Prostate gland (tissue), 2 donors: ENCODE measurements around the gene N4BP2L1. TPM values are rescaled to one million over a fixed set of nuclear protein-coding genes. Genes with fewer than 3 reads are reported as not detected.

Source experiments
- DNase-seq: peaks from one replicate; pipeline ENCODE4 v3.0.0-alpha.2; 2019; ENCODE audit warnings: low spot score
- H3K27ac ChIP-seq, 2 donors: fragments of 200-600 bp; sonication (generic); 2 replicates each; pipeline ENCODE4 v1.5.1; 2017 to 2019
- H3K27me3 ChIP-seq: fragments of 200-600 bp; sonication (generic); replicated peaks from 2 replicates; pipeline ENCODE4 v1.5.1; 2019; ENCODE audit not compliant: insufficient read depth
- H3K36me3 ChIP-seq, 2 donors: fragments of 200-600 bp; sonication (generic); 1 replicate in 1 of 2; 2 replicates in 1 of 2; pipeline versions ENCODE4 v1.5.1 to v1.8.1; 2017 to 2019
- H3K4me1 ChIP-seq: fragments of 200-600 bp; sonication (generic); replicated peaks from 2 replicates; pipeline ENCODE4 v1.5.1; 2019
- H3K4me3 ChIP-seq, 2 donors: fragments of 200-600 bp; sonication (generic); 2 replicates each; pipeline ENCODE4 v1.5.1; 2017 to 2019
- H3K9me3 ChIP-seq: fragments of 200-600 bp; sonication (generic); 2 replicates; pipeline ENCODE4 v1.5.1; 2017
- CTCF ChIP-seq, 4 experiments: fragments of 200-600 bp in 2 of 4; fragments of 450-650 bp in 2 of 4; sonication (generic) in 2 of 4; IDR thresholded peaks; 1 replicate in 3 of 4; 2 replicates in 1 of 4; pipeline ENCODE4 v1.5.1; 2016 to 2019; ENCODE audit warnings: antibody characterized with exemption in 4 of 4, mild to moderate bottlenecking in 2 of 4, moderate library complexity in 2 of 4
- POLR2A ChIP-seq: fragments of 450-650 bp; IDR thresholded peaks from one replicate; pipeline ENCODE4 v1.6.1; 2016; ENCODE audit warnings: antibody characterized with exemption, mild to moderate bottlenecking
- POLR2AphosphoS5 ChIP-seq: sonication (generic); formaldehyde crosslinking; IDR thresholded peaks from one replicate; pipeline ENCODE4 v1.6.1; 2017; ENCODE audit warnings: antibody characterized with exemption
- WGBS: methylation state at CpG from one replicate; pipeline ENCODE4 v1.1.5; 2018; 5-methylcytosine and 5-hydroxymethylcytosine counted together
- intact Hi-C: fragments of 100-400 bp; cut with DNase I; formaldehyde crosslinking; loops from one replicate; pipeline ENCODE4 v1.14.2; 2022
- total RNA-seq, 2 donors: library from RNA; depleted of rRNA; stranded (reverse); fragments of >200 nt; gene quantifications; one replicate each; pipeline ENCODE4 v1.1.0, GENCODE V29; 2016

Gene N4BP2L1
- total RNA-seq, 2 donors from 2014 or later, result 20.9 to 22.7 TPM

DNA sequence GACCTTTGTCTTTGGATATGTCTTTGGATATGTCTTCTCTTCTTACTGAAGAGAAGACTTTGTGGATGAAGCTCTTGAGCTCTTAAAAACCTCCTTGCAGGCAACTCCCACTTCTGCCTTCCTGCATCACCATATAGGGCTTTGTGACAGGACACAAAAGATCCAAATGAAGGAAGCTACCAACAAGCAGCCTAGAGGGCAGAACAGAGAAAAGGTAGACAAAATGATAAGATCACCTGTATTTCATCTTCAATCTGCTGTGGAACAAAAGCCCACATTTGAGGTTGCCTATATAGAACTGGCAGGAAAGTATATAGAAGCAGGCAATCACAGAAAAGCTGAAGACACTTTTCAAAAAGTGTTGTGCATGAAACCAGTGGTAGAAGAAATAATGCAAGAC lies 42.5 kb downstream of the N4BP2L1 start:
- Histone ChIP-seq H3K4me3 (no peak overlapping the region), H3K27ac (no peak overlapping the region), H3K27me3 (no peaks in the 10 kb centered on the region), H3K4me1 (no peaks in the 10 kb centered on the region), H3K36me3 (no peaks in the 10 kb centered on the region), H3K9me3 (no peaks in the 10 kb centered on the region)
- no peak for DNase-seq
- TF ChIP-seq POLR2A, result no peak
- TF ChIP-seq CTCF (IDR thresholded peaks at IDR 0.05), result no peak
- no peak for TF ChIP-seq POLR2AphosphoS5
- intact Hi-C loops, result loop anchor here (10.0 kb wide), 1 partner anchor 189 kb away; no protein-coding TSS in a partner anchor

GRCh38 chr13:32384702-32385101 lies 43.2 kb downstream of the N4BP2L1 start:
- H3K4me1 ChIP-seq, result no peaks in the 10 kb centered on the region
- H3K9me3 ChIP-seq, result no peaks in the 10 kb centered on the region
- no peaks in the 10 kb centered on the region for H3K36me3 ChIP-seq
- H3K27me3 ChIP-seq, result no peaks in the 10 kb centered on the region
- WGBS, result 67% methylated on average over 2 of the region's 2 CpGs
- TF ChIP-seq POLR2AphosphoS5, result peak; percentile 30
- TF ChIP-seq CTCF (IDR thresholded peaks at IDR 0.05), result no peak
- no peak overlapping the region for H3K27ac ChIP-seq
- no peak overlapping the region for H3K4me3 ChIP-seq
- DNase-seq, result peak; percentile 15
- intact Hi-C loops, result loop anchor here (10.0 kb wide), 1 partner anchor 190 kb away; no protein-coding TSS in a partner anchor

- Histone ChIP-seq H3K4me1 (no peaks in the 10 kb centered on the region), H3K27ac (no peak overlapping the region), H3K9me3 (no peaks in the 10 kb centered on the region), H3K36me3 (no peaks in the 10 kb centered on the region), H3K27me3 (no peaks in the 10 kb centered on the region), H3K4me3 (no peak overlapping the region)
- TF ChIP-seq POLR2A, result no peak
- no peak for TF ChIP-seq CTCF (IDR thresholded peaks at IDR 0.05)
- TF ChIP-seq POLR2AphosphoS5, result no peak
- intact Hi-C loops, result loop anchor here (10.0 kb wide), 1 partner anchor 191 kb away; no protein-coding TSS in a partner anchor
- DNase-seq, result no peak
- 85% methylated on average over 5 of the region's 5 CpGs for whole genome bisulfite sequencing
These were observed 43.9 kb downstream of the N4BP2L1 start for GRCh38 chr13:32383836-32384618.

DNA sequence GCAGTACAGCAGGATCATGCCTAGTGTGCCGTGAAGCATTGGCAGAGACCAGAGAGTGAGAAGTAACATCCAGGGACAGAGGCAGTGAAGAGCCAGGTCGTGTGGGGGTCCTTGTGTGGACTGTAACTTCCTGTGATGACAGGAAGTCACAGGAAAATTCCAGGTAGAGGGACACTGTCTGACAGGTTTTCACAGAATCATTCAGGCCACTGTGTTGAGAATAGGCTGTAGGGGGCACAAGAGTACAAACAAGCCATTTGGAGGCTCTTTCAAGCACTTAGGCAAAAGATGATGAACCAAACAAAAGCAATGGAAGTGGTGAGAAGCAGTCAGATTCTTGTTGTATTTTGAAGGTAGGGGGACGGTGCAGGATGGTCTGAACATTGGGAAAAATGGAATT lies 46.4 kb downstream of the N4BP2L1 start:
- Histone ChIP-seq H3K9me3 (no peaks in the 10 kb centered on the region), H3K4me3 (no peak overlapping the region), H3K36me3 (no peaks in the 10 kb centered on the region), H3K27me3 (no peaks in the 10 kb centered on the region), H3K27ac (no peak overlapping the region), H3K4me1 (no peaks in the 10 kb centered on the region)
- intact Hi-C loops, result loop anchor here (10.0 kb wide), 1 partner anchor 193 kb away; no protein-coding TSS in a partner anchor
- TF ChIP-seq POLR2A, result no peak
- TF ChIP-seq CTCF (IDR thresholded peaks at IDR 0.05), result peak in 3 of 4 experiments; percentile 22 to 52 (median 40)
- DNase-seq, result no peak
- WGBS, result 73% methylated on average over 3 of the region's 3 CpGs

- WGBS, result 88% methylated on average over 1 of the region's 1 CpG
- H3K27me3 ChIP-seq, result no peaks in the 10 kb centered on the region
These were observed 49.9 kb downstream of the N4BP2L1 start for GRCh38 chr13:32378012-32378411.

More at GRCh38 chr13:32378012-32378411, 49.9 kb downstream of the N4BP2L1 start:
- no peak overlapping the region for H3K27ac ChIP-seq
- no peaks in the 10 kb centered on the region for H3K9me3 ChIP-seq
- intact Hi-C loops, result no loop called here
- TF ChIP-seq POLR2AphosphoS5 (no peak), CTCF (IDR thresholded peaks at IDR 0.05) (no peak), POLR2A (no peak)
- no peak overlapping the region for H3K4me3 ChIP-seq
- no peak for DNase-seq
- no peaks in the 10 kb centered on the region for H3K4me1 ChIP-seq
- no peaks in the 10 kb centered on the region for H3K36me3 ChIP-seq
